GM18861 (cell line): ENCODE results near the gene TESMIN.

Source experiments
- ATAC-seq: cut with Tn5 transposase; IDR thresholded peaks from one replicate; pipeline ENCODE4 v1.9.1; 2021; ENCODE audit not compliant: unreplicated experiment

TESMIN gene

GRCh38 chr11:68763181-68763721 is 11.9 kb upstream of the TESMIN start:
- no peak for ATAC-seq

GRCh38 chr11:68762481-68762880 is 11.2 kb upstream of the TESMIN start:
- no peak for ATAC-seq

GRCh38 chr11:68761801-68762200 is 10.5 kb upstream of the TESMIN start:
- ATAC-seq = no peak

- no peak for ATAC-seq
Measured at GRCh38 chr11:68759991-68760390, 8.7 kb upstream of the TESMIN start.

- ATAC-seq = no peak
Measured at GRCh38 chr11:68757711-68758110, 6.4 kb upstream of the TESMIN start.

GRCh38 chr11:68756171-68756766 is 4.9 kb upstream of the TESMIN start:
- ATAC-seq = no peak

GRCh38 chr11:68753300-68753699 is 2.0 kb upstream of the TESMIN start:
- ATAC-seq = no peak

- ATAC-seq = no peak
Measured at GRCh38 chr11:68751004-68751325, 355 bp downstream of the TESMIN start.

- no peak for ATAC-seq
Measured at GRCh38 chr11:68750195-68751003, 921 bp downstream of the TESMIN start.

GRCh38 chr11:68749229-68750123 is 1.8 kb downstream of the TESMIN start:
- no peak for ATAC-seq

GRCh38 chr11:68748061-68748460 is 3.3 kb downstream of the TESMIN start:
- no peak for ATAC-seq

- ATAC-seq = no peak
Measured at GRCh38 chr11:68743539-68743938, 7.8 kb downstream of the TESMIN start.

GRCh38 chr11:68741463-68741862 is 9.9 kb downstream of the TESMIN start:
- no peak for ATAC-seq

GRCh38 chr11:68735646-68736045 is 15.7 kb downstream of the TESMIN start:
- ATAC-seq = no peak

- ATAC-seq = no peak
Measured at GRCh38 chr11:68735125-68735524, 16.2 kb downstream of the TESMIN start.

- no peak for ATAC-seq
Measured at GRCh38 chr11:68734111-68734510, 17.2 kb downstream of the TESMIN start.

GRCh38 chr11:68727783-68728182 is 23.5 kb downstream of the TESMIN start:
- no peak for ATAC-seq

GRCh38 chr11:68724293-68724692 is 27.0 kb downstream of the TESMIN start:
- no peak for ATAC-seq

- no peak for ATAC-seq
Measured at GRCh38 chr11:68722143-68722542, 29.2 kb downstream of the TESMIN start.

- no peak for ATAC-seq
Measured at GRCh38 chr11:68721075-68721474, 30.2 kb downstream of the TESMIN start.

GRCh38 chr11:68715456-68716122 is 35.7 kb downstream of the TESMIN start:
- no peak for ATAC-seq
